ENCODE results near the gene UBE2Q2.
"Not testable (repeated sequence)": the region's sequence is repeated elsewhere in the genome, so short reads cannot be mapped to it uniquely, and the experiment has no call there.

Gene UBE2Q2

GRCh38 chr15:75861750-75862402 lies 18.6 kb downstream of the UBE2Q2 start:
- H3K4me1 ChIP-seq (ENCODE audit: low read depth, poor library complexity, severe bottlenecking), result peaks cover 12% of the 10 kb centered on the region
- no peak overlapping the region for H3K4me2 ChIP-seq
- H3K79me2 ChIP-seq (ENCODE audit: insufficient read depth, low read depth), result no peaks in the 10 kb centered on the region
- no peak overlapping the region for H3K9ac ChIP-seq
- H4K20me1 ChIP-seq (ENCODE audit: insufficient read depth), result no peaks in the 10 kb centered on the region
- H3K27ac ChIP-seq, result no peak overlapping the region
- H2AFZ ChIP-seq (ENCODE audit: low read depth), result no peak overlapping the region
- H3K27me3 ChIP-seq (ENCODE audit: insufficient read depth, low read depth), result no peaks in the 10 kb centered on the region
- no peak for TF ChIP-seq CTCF (conservative IDR thresholded peaks at IDR 0.05; ENCODE audit: low read depth, low read length)
- no peak overlapping the region for H3K4me3 ChIP-seq (IDR thresholded peaks at IDR 0.05; ENCODE audit: insufficient read depth, low read depth, low read length)
- no peaks in the 10 kb centered on the region for H3K36me3 ChIP-seq (ENCODE audit: insufficient read depth)

GRCh38 chr15:75862796-75863195 lies 19.5 kb downstream of the UBE2Q2 start:
- no peaks in the 10 kb centered on the region for H3K36me3 ChIP-seq (ENCODE audit: insufficient read depth)
- no peaks in the 10 kb centered on the region for H3K79me2 ChIP-seq (ENCODE audit: insufficient read depth, low read depth)
- H3K27ac ChIP-seq, result no peak overlapping the region
- H3K9ac ChIP-seq, result no peak overlapping the region
- no peak overlapping the region for H2AFZ ChIP-seq (ENCODE audit: low read depth)
- H3K4me3 ChIP-seq (IDR thresholded peaks at IDR 0.05; ENCODE audit: insufficient read depth, low read depth, low read length), result no peak overlapping the region
- H4K20me1 ChIP-seq (ENCODE audit: insufficient read depth), result no peaks in the 10 kb centered on the region
- H3K4me2 ChIP-seq, result no peak overlapping the region
- peaks cover 12% of the 10 kb centered on the region for H3K4me1 ChIP-seq (ENCODE audit: low read depth, poor library complexity, severe bottlenecking)
- no peaks in the 10 kb centered on the region for H3K27me3 ChIP-seq (ENCODE audit: insufficient read depth, low read depth)
- no peak for TF ChIP-seq CTCF (conservative IDR thresholded peaks at IDR 0.05; ENCODE audit: low read depth, low read length)

GRCh38 chr15:75864213-75865059 lies 21.2 kb downstream of the UBE2Q2 start:
- no peaks in the 10 kb centered on the region for H4K20me1 ChIP-seq (ENCODE audit: insufficient read depth)
- H3K4me2 ChIP-seq, result no peak overlapping the region
- H3K79me2 ChIP-seq (ENCODE audit: insufficient read depth, low read depth), result no peaks in the 10 kb centered on the region
- no peaks in the 10 kb centered on the region for H3K27me3 ChIP-seq (ENCODE audit: insufficient read depth, low read depth)
- H3K27ac ChIP-seq, result no peak overlapping the region
- H3K4me1 ChIP-seq (ENCODE audit: low read depth, poor library complexity, severe bottlenecking), result peaks cover 12% of the 10 kb centered on the region
- H3K9ac ChIP-seq, result no peak overlapping the region
- H3K4me3 ChIP-seq (IDR thresholded peaks at IDR 0.05; ENCODE audit: insufficient read depth, low read depth, low read length), result no peak overlapping the region
- no peaks in the 10 kb centered on the region for H3K36me3 ChIP-seq (ENCODE audit: insufficient read depth)
- no peak for TF ChIP-seq CTCF (conservative IDR thresholded peaks at IDR 0.05; ENCODE audit: low read depth, low read length)
- no peak overlapping the region for H2AFZ ChIP-seq (ENCODE audit: low read depth)

- not testable (repeated sequence) for H3K27ac ChIP-seq; H2AFZ ChIP-seq (ENCODE audit: low read depth); H3K79me2 ChIP-seq (ENCODE audit: insufficient read depth, low read depth); H4K20me1 ChIP-seq (ENCODE audit: insufficient read depth); H3K4me3 ChIP-seq (IDR thresholded peaks at IDR 0.05; ENCODE audit: insufficient read depth, low read depth, low read length); H3K27me3 ChIP-seq (ENCODE audit: insufficient read depth, low read depth); H3K9ac ChIP-seq; H3K4me1 ChIP-seq (ENCODE audit: low read depth, poor library complexity, severe bottlenecking); H3K36me3 ChIP-seq (ENCODE audit: insufficient read depth); H3K4me2 ChIP-seq
These were observed 22.8 kb downstream of the UBE2Q2 start for GRCh38 chr15:75866045-75866444.

- Histone ChIP-seq H3K4me3 (IDR thresholded peaks at IDR 0.05; ENCODE audit: insufficient read depth, low read depth, low read length) (no peak overlapping the region), H2AFZ (ENCODE audit: low read depth) (no peak overlapping the region), H3K36me3 (ENCODE audit: insufficient read depth) (no peaks in the 10 kb centered on the region), H3K9ac (no peak overlapping the region), H3K27me3 (ENCODE audit: insufficient read depth, low read depth) (no peaks in the 10 kb centered on the region), H3K4me2 (no peak overlapping the region), H3K27ac (no peak overlapping the region), H4K20me1 (ENCODE audit: insufficient read depth) (no peaks in the 10 kb centered on the region), H3K79me2 (ENCODE audit: insufficient read depth, low read depth) (no peaks in the 10 kb centered on the region), H3K4me1 (ENCODE audit: low read depth, poor library complexity, severe bottlenecking) (no peaks in the 10 kb centered on the region)
- TF ChIP-seq CTCF (conservative IDR thresholded peaks at IDR 0.05; ENCODE audit: low read depth, low read length), result no peak
These were observed 23.7 kb downstream of the UBE2Q2 start for GRCh38 chr15:75866916-75867315.
